GM12878 (cell line): Measurements from ENCODE around the gene OXA1L. TPM values are rescaled to one million over a fixed set of nuclear protein-coding genes. Genes with fewer than 3 reads are reported as not detected.

Experiments
- ATAC-seq: fragments of 200-7000 bp; cut with Tn5 transposase; 3 replicates; pipeline ENCODE4 v1.9.1; 2020; ENCODE audit warnings: mild to moderate bottlenecking, moderate library complexity
- Bru-seq: library from RNA; stranded (reverse); fragments of 400-500 nt; gene quantifications from one replicate; lab custom pipeline; 2021; lab: Mats Ljungman, UMichigan
- BruChase-seq, 2 experiments: library from RNA; stranded (reverse); fragments of 400-500 nt; gene quantifications; one replicate each; lab custom pipeline; 2021; lab: Mats Ljungman, UMichigan
- BruUV-seq: library from RNA; stranded (reverse); fragments of 400-500 nt; replicated peaks from 2 replicates; lab custom pipeline; 2021; lab: Mats Ljungman, UMichigan
- CTCF ChIA-PET: fragments of 300-600 bp; sonication (Branson Sonifier 250); formaldehyde crosslinking; extraction: SDS; loops from one replicate; lab custom pipeline; 2021; ENCODE audit warnings: inconsistent platforms; lab: Yijun Ruan, JAX
- POLR2A ChIA-PET: fragments of 350-600 bp; formaldehyde crosslinking; extraction: SDS; loops from one replicate; lab custom pipeline; 2021; ENCODE audit warnings: inconsistent platforms; lab: Charles Lee
- RAD21 ChIA-PET: fragments of 300-600 bp; sonication (Branson Sonifier 250); formaldehyde crosslinking; loops from one replicate; lab custom pipeline; 2023; ENCODE audit warnings: antibody characterized with exemption; ENCODE audit not compliant: unreplicated experiment; lab: Charles Lee
- SMC1A ChIA-PET: fragments of 300-600 bp; sonication (Branson Sonifier 250); formaldehyde crosslinking; loops from one replicate; lab custom pipeline; 2023; ENCODE audit not compliant: unreplicated experiment, uncharacterized antibody; lab: Charles Lee
- DNase-seq: peaks from one replicate; pipeline ENCODE4 v3.0.0-alpha.2; 2011; ENCODE audit warnings: low read depth, low spot score
- FAIRE-seq: peaks from 3 replicates; lab custom pipeline; 2011; peaks lifted over from hg19 to GRCh38; lab: Jason Lieb, UNC
- H2AFZ ChIP-seq: 2 replicates; pipeline ENCODE4 v1.6.0; 2011; ENCODE audit warnings: low read depth, low read length, control low read depth; ENCODE audit not compliant: control insufficient read depth
- H3K27ac ChIP-seq: 2 replicates; pipeline ENCODE4 v1.5.1; 2011; ENCODE audit warnings: control low read depth; ENCODE audit not compliant: control insufficient read depth, insufficient read depth
- H3K27me3 ChIP-seq, 2 experiments: replicated peaks in 1 of 2; 2 replicates each; pipeline versions ENCODE4 v1.6.0 to v1.6.1; 2011; ENCODE audit warnings: low read length in 1 of 2; ENCODE audit not compliant: control insufficient read depth in 2 of 2, insufficient read depth in 2 of 2
- H3K36me3 ChIP-seq, 2 experiments: 2 replicates each; pipeline ENCODE4 v1.5.1; 2011; ENCODE audit warnings: low read length in 1 of 2; ENCODE audit not compliant: control insufficient read depth in 2 of 2, insufficient read depth in 2 of 2
- H3K4me1 ChIP-seq: 2 replicates; pipeline ENCODE4 v1.6.1; 2011; ENCODE audit warnings: mild to moderate bottlenecking, low read length, moderate library complexity, mixed read lengths; ENCODE audit not compliant: control insufficient read depth, insufficient read depth
- H3K4me2 ChIP-seq: 2 replicates; pipeline ENCODE4 v1.6.0; 2011; ENCODE audit warnings: control low read depth; ENCODE audit not compliant: control insufficient read depth, insufficient read depth
- H3K4me3 ChIP-seq: fragments of 200-600 bp; sonication (generic); 2 replicates; pipeline ENCODE4 v1.5.1; 2016
- H3K79me2 ChIP-seq: 2 replicates; pipeline ENCODE4 v1.6.0; 2011; ENCODE audit warnings: low read length; ENCODE audit not compliant: control insufficient read depth, insufficient read depth
- H3K9ac ChIP-seq: 2 replicates; pipeline ENCODE4 v1.8.0; 2011; ENCODE audit warnings: low read length, control low read depth, mixed read lengths; ENCODE audit not compliant: control insufficient read depth, insufficient read depth
- H3K9me3 ChIP-seq: replicated peaks from 3 replicates; pipeline ENCODE4 v1.5.1; 2011; ENCODE audit warnings: mild to moderate bottlenecking, low read length; ENCODE audit not compliant: control insufficient read depth, insufficient read depth
- H4K20me1 ChIP-seq: 2 replicates; pipeline ENCODE4 v1.6.0; 2011; ENCODE audit not compliant: control insufficient read depth, insufficient read depth
- BCL11A ChIP-seq: IDR thresholded peaks from 2 replicates; pipeline ENCODE4 v1.6.1; 2011; ENCODE audit warnings: low read depth, low read length
- EP300 ChIP-seq, 2 experiments: fragments of 150-350 bp in 1 of 2; IDR thresholded peaks; 2 replicates each; pipeline ENCODE4 v1.6.1; 2011 to 2012; ENCODE audit warnings: low read depth in 2 of 2, low read length in 2 of 2, borderline replicate concordance in 1 of 2, improper control_type of control experiment in 1 of 2, inconsistent platforms in 1 of 2; ENCODE audit not compliant: control insufficient read depth in 1 of 2
- ETV6 ChIP-seq, 2 experiments: fragments of 450-650 bp in 1 of 2; IDR thresholded peaks in 1 of 2; conservative IDR thresholded peaks in 1 of 2; 2 replicates each; pipeline ENCODE4 v1.6.1; 2014; ENCODE audit warnings: antibody characterized with exemption in 1 of 2, borderline replicate concordance in 1 of 2, low read depth in 1 of 2, mild to moderate bottlenecking in 1 of 2, moderate library complexity in 1 of 2
- MAX ChIP-seq: IDR thresholded peaks from 2 replicates; pipeline ENCODE4 v1.6.1; 2012; ENCODE audit warnings: low read depth, low read length, improper control_type of control experiment
- MEF2A ChIP-seq: IDR thresholded peaks from 2 replicates; pipeline ENCODE4 v1.6.1; 2011; ENCODE audit warnings: low read depth, mild to moderate bottlenecking, low read length, moderate library complexity; ENCODE audit not compliant: insufficient read depth
- MTA2 ChIP-seq: fragments of 450-650 bp; IDR thresholded peaks from 2 replicates; pipeline ENCODE4 v1.6.1; 2016; ENCODE audit warnings: low read depth, mild to moderate bottlenecking, moderate library complexity
- MTA3 ChIP-seq: IDR thresholded peaks from 2 replicates; pipeline ENCODE4 v1.6.1; 2012; ENCODE audit warnings: low read length, inconsistent platforms, borderline replicate concordance
- MYB ChIP-seq: fragments of 150-350 bp; IDR thresholded peaks from 2 replicates; pipeline ENCODE4 v1.6.1; 2014; ENCODE audit warnings: mild to moderate bottlenecking, low read depth, low read length, borderline replicate concordance
- MYC ChIP-seq: IDR thresholded peaks from 2 replicates; pipeline ENCODE4 v1.6.1; 2011; ENCODE audit warnings: mild to moderate bottlenecking, low read length, moderate library complexity, inconsistent platforms; ENCODE audit not compliant: insufficient read depth, insufficient replicate concordance, insufficient read length, severe bottlenecking
- NFYA ChIP-seq: IDR thresholded peaks from 2 replicates; pipeline ENCODE4 v1.6.1; 2011; ENCODE audit warnings: low read depth, mild to moderate bottlenecking, low read length, improper control_type of control experiment, borderline replicate concordance
- NR2C1 ChIP-seq: fragments of 450-650 bp; IDR thresholded peaks from 2 replicates; pipeline ENCODE4 v1.6.1; 2017; ENCODE audit warnings: antibody characterized with exemption, mild to moderate bottlenecking, moderate library complexity
- NR2C2 ChIP-seq: IDR thresholded peaks from 2 replicates; pipeline ENCODE4 v1.6.1; 2011; ENCODE audit warnings: borderline replicate concordance, low read depth; ENCODE audit not compliant: control insufficient read depth, insufficient read length
- RELA ChIP-seq: fragments of 450-650 bp; IDR thresholded peaks from 2 replicates; pipeline ENCODE4 v1.8.0; 2014; ENCODE audit warnings: borderline replicate concordance; ENCODE audit not compliant: partially characterized antibody
- SP1 ChIP-seq: IDR thresholded peaks from one replicate; pipeline ENCODE4 v1.6.1; 2011; ENCODE audit warnings: low read depth, low read length
- SPI1 ChIP-seq: IDR thresholded peaks from 2 replicates; pipeline ENCODE4 v1.6.1; 2011; ENCODE audit warnings: low read depth, mild to moderate bottlenecking, low read length, moderate library complexity, borderline replicate concordance; ENCODE audit not compliant: insufficient read depth
- WGBS: methylation state at CpG from one replicate; pipeline ENCODE4 v1.1.6; 2016; ENCODE audit warnings: low lambda C conversion rate; ENCODE audit not compliant: insufficient replicate concordance, insufficient coverage; ENCODE audit errors: missing lambda C conversion rate; 5-methylcytosine and 5-hydroxymethylcytosine counted together
- in situ Hi-C: fragments of 300-500 bp; cut with MboI; formaldehyde crosslinking; loops from 9 replicates; pipeline ENCODE4 v1.14.3; 2018; ENCODE audit warnings: mixed read lengths
- intact Hi-C: fragments of 100-400 bp; cut with micrococcal nuclease; formaldehyde crosslinking; loops from one replicate; pipeline ENCODE4 v1.14.2; 2022; ENCODE audit not compliant: unreplicated experiment
- long read RNA-seq, 2 experiments: library from polyadenylated mRNA; unstranded; transcript quantifications; one replicate each; pipeline ENCODE4 v2.0.0, GENCODE V29; 2019 to 2020
- polyA minus RNA-seq, 3 experiments: library from RNA; depleted of rRNA, polyadenylated mRNA; stranded (reverse); fragments of >200 nt; gene quantifications; 2 replicates each; pipeline ENCODE4 v1.2.3, GENCODE V29; 2011
- polyA plus RNA-seq, 11 experiments: library from polyadenylated mRNA; depleted of rRNA in 4 of 11; unstranded in 6 of 11; stranded (reverse) in 5 of 11; fragments of >200 nt; fragmentation: Nextera tagmentation in 4 of 11; fragmentation: Illumina TruSeq in 1 of 11; extraction: Ambion mirVana in 4 of 11; extraction: Trizol in 1 of 11; gene quantifications; 1 replicate in 1 of 11; 2 replicates in 10 of 11; pipeline versions ENCODE4 v1.2.1 to v1.2.3, GENCODE V29; 2011 to 2016; ENCODE audit warnings: inconsistent platforms in 2 of 11, missing spikeins in 2 of 11, low read depth in 1 of 11
- total RNA-seq, 4 experiments: library from RNA; depleted of rRNA in 3 of 4; stranded (reverse); fragments of >200 nt in 3 of 4; fragmentation: Illumina TruSeq in 1 of 4; extraction: Trizol in 1 of 4; gene quantifications; 2 replicates each; pipeline versions ENCODE4 v1.2.1 to v1.2.3, GENCODE V29; 2013 to 2021

The OXA1L gene
- 115 and 118 TPM in 2 replicates for total RNA-seq (2013; cell fraction: nucleolus; rRNA removed)
- total RNA-seq (2014; rRNA removed) (289 and 292 TPM in 2 replicates), total RNA-seq (2014; rRNA removed; fragmentation: Illumina TruSeq; extraction: Trizol) (115 and 126 TPM in 2 replicates), total RNA-seq (2021) (156 and 166 TPM in 2 replicates), polyA plus RNA-seq (2011; rRNA removed) (197 and 256 TPM in 2 replicates), polyA plus RNA-seq (2014; fragmentation: Illumina TruSeq; extraction: Trizol) (214 and 224 TPM in 2 replicates), polyA plus RNA-seq (2014; fragmentation: Nextera tagmentation; extraction: Ambion mirVana) (100 to 1,000 TPM; 110 to 116 TPM), polyA plus RNA-seq (2014; rRNA removed) (264 and 284 TPM in 2 replicates), polyA plus RNA-seq (2016; fragmentation: Nextera tagmentation; extraction: Ambion mirVana) (100 to 1,000 TPM; 105 to 115 TPM), polyA minus RNA-seq (2011; rRNA and poly(A)+ RNA removed) (190 and 233 TPM in 2 replicates), Bru-seq, nascent RNA (percentile 95 among the genes with signal in this experiment), BruChase-seq, experiment 1, labeled RNA remaining after a 6-hour chase (percentile 92 among the genes with signal in this experiment), BruChase-seq, experiment 2, labeled RNA remaining after a 2-hour chase (percentile 92 among the genes with signal in this experiment)
- 174 TPM for polyA plus RNA-seq (2011; ENCODE audit: low read depth)
- polyA plus RNA-seq (2011; cell fraction: cytosol; rRNA removed), result 283 and 304 TPM in 2 replicates
- 405 and 422 TPM in 2 replicates for polyA plus RNA-seq (2011; cell fraction: nucleus; rRNA removed)
- polyA plus RNA-seq (2012), result 186 and 187 TPM in 2 replicates
- 56.3 and 63.2 TPM in 2 replicates for polyA minus RNA-seq (2011; cell fraction: cytosol; rRNA and poly(A)+ RNA removed)
- 118 and 176 TPM in 2 replicates for polyA minus RNA-seq (2011; cell fraction: nucleus; rRNA and poly(A)+ RNA removed)
- long read RNA-seq, experiment 1, transcript OXA1L-201 (10 exons, 1,719 nt), result major isoform, 102 of 110 reads
- long read RNA-seq, experiment 1, partial matches to known transcripts, result 3 of 110 reads
- long read RNA-seq, experiment 1, other reads (novel, unspliced or antisense), result 5 of 110 reads
- long read RNA-seq, experiment 2, transcript OXA1L-201 (10 exons, 1,719 nt), result major isoform, 148 of 190 reads
- long read RNA-seq, experiment 2, partial matches to known transcripts, result 18 of 190 reads
- long read RNA-seq, experiment 2, other reads (novel, unspliced or antisense), result 22 of 190 reads

DNA sequence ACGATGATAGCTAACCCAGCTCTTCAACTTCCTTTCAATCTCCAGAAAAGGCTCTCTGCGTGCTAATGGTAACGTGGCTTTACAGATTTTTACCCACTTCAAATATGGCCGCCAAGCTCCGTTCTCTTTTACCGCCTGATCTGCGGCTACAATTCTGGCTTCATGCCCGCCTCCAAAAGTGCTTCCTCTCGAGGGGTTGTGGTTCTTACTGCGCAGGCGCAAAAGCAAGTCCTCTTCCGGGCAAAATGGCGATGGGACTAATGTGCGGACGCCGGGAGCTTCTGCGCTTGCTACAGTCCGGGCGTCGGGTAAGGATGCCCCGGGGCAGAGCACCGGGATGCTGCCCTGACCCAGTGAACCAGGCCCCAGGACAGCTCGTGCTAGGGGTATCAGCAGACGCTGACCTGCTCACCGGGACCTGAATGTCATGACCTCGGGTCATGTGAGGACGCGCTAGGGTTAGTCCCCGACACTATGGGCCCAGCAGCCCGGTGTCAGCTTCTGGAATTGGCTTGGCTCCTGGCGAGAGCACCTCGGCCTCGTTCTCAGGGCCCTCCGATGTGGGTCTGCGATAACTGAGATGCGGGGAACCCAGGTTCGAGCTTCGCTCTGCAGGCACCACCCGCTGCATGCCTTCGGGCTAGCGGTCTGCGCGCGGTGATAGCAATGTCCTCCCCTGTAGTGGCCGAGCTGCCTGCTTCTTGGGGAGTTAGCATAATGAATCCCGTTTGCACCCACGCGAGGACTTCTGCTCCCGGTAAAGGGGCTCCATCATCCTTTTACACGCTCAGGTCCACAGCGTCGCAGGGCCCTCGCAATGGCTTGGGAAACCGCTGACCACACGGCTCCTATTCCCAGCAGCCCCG is at the start of gene OXA1L:
Gene OXA1L, plus strand, starts transcription at position 232 of the 866 bp plus-strand sequence. Its CDS starts 14 bp downstream, at position 246.
- ChIA-PET POLR2A (interaction anchor here (0.5 to 1.9 kb wide), 21 partner anchors 13 to 1508 kb away, joined by 3 to 10 read pairs (median 4); partner anchors contain the start of genes ABHD4 and DAD1), RAD21 (interaction anchor here (0.6 to 4.5 kb wide), 33 partner anchors 18 to 386 kb away, joined by 3 to 31 read pairs (median 4); partner anchors contain the start of genes ABHD4, DAD1, LRP10 and SLC7A7), CTCF (interaction anchor here (0.6 to 5.5 kb wide), 26 partner anchors 10 to 787 kb away, joined by 3 to 36 read pairs (median 6); partner anchors contain the start of genes LRP10, RBM23 and SLC7A7), SMC1A (interaction anchor here (0.7 to 5.4 kb wide), 31 partner anchors 8 to 450 kb away, joined by 3 to 51 read pairs (median 4); partner anchors contain the start of genes ABHD4 and RBM23)
- Histone ChIP-seq H4K20me1 (no peaks in the 10 kb centered on the region), H3K27ac (peak within 1 kb of the TSS; percentile 98), H3K27me3 (no peaks in the 10 kb centered on the region), H3K9me3 (no peaks in the 10 kb centered on the region), H3K79me2 (peaks cover 33% of the 10 kb centered on the region), H3K9ac (peak within 1 kb of the TSS; percentile 97), H3K4me2 (peak within 1 kb of the TSS; percentile 87), H3K4me1 (no peaks in the 10 kb centered on the region; the same call in 1 of the 2 replicates), H2AFZ (peak within 1 kb of the TSS; percentile 94), H3K4me3 (peak within 1 kb of the TSS; percentile 91), H3K36me3 (peaks cover 22 to 26% of the 10 kb centered on the region in 2 experiments)
- ATAC-seq (peak; percentile 89), DNase-seq (peak; percentile 92), FAIRE-seq (peak; percentile 84)
- WGBS, result under 1% methylated on average over 56 of the region's 56 CpGs
- no TSS peak for BruUV-seq
- intact Hi-C loops, result loop anchor here (2.0 to 5.0 kb wide), 2 partner anchors 179 to 196 kb away; partner anchors contain the start of gene DAD1
- in situ Hi-C loops, result no loop called here
- TF ChIP-seq MYC, result peak; percentile 20
- no peak for TF ChIP-seq NR2C2
- TF ChIP-seq NR2C1, result peak; percentile 94
- 0 out of 2 replicates have a peak, but pooled peaks have one; percentile 6 for TF ChIP-seq BCL11A
- TF ChIP-seq MTA3, result peak; percentile 28; the same call in 1 of the 2 replicates
- TF ChIP-seq SP1, result peak; percentile 14
- TF ChIP-seq NFYA, result no peak
- no peak for TF ChIP-seq MYB
- TF ChIP-seq MAX, result peak; percentile 38; the same call in 1 of the 2 replicates
- no peak for TF ChIP-seq MEF2A
- TF ChIP-seq EP300 (IDR thresholded peaks at IDR 0.05; ENCODE audit: borderline replicate concordance in 1 of 2, control insufficient read depth in 1 of 2, low read depth in 2 of 2, low read length in 2 of 2), result no peak
- peak; percentile 40; the same call in 1 of the 2 replicates for TF ChIP-seq SPI1
- 0 out of 4 replicates have a peak, but pooled peaks of 1 of the 2 experiments have one; percentile 38 for TF ChIP-seq ETV6 (conservative IDR thresholded peaks at IDR 0.05 in 1 of 2, IDR thresholded peaks at IDR 0.05 in 1 of 2; ENCODE audit: borderline replicate concordance in 1 of 2, low read depth in 1 of 2)
- TF ChIP-seq RELA, result no peak
- peak; percentile 24; the same call in 1 of the 2 replicates for TF ChIP-seq MTA2
